ENCODE measurements around the gene IGFBP5.

Gene IGFBP5

DNA sequence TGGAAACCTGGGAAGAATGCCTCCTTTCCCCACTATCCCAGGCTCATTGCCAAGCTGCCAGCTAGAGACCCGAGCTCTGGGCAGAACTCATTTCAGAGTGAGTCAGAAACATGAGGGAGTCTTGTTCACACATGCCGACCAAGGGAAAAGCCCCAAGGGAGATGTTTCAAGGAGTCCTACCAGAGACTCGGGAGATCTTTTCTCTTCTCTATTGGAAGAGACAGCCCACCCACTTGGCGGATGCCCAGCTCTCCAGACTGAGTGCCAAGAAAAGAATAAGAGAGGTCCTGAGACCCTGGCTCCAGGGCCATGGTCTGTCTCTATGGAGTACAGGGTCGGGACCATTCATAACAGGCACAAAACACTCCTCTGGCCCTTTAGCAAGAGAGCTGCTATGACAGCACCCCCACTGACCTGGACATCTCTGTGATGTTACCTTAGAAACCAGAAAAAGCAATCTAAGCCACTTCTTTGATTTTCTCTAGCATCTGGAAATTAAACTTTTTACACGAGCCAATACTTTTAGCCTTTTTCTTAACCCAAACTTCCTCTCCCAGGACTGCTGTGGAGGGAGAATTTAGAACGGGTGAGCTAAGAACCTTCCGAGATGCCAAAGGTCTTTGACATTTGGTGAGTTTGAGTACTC, 18.5 kb upstream of the IGFBP5 start:
- DNase-seq = no peak

DNA sequence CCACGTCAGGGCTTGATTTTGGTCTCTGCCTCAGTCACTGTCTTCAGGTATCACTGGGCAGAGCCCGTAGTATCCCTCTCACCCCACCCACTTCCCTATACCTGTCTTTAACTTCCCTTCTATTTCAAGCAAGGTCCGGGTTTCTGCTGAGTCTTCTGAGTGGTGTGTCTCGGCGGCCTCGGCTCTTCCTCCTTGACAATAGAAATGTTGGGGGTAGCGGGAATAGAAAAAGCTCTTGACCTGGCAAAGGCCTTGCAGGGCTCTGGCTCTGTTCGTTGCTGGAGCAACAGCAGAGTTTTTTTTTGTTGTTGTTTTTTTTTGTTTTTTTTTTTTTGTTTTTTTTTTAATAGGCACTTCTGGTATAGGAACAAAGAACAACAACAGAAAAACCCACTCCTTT, 16.0 kb upstream of the IGFBP5 start:
- DNase-seq = no peak

DNA sequence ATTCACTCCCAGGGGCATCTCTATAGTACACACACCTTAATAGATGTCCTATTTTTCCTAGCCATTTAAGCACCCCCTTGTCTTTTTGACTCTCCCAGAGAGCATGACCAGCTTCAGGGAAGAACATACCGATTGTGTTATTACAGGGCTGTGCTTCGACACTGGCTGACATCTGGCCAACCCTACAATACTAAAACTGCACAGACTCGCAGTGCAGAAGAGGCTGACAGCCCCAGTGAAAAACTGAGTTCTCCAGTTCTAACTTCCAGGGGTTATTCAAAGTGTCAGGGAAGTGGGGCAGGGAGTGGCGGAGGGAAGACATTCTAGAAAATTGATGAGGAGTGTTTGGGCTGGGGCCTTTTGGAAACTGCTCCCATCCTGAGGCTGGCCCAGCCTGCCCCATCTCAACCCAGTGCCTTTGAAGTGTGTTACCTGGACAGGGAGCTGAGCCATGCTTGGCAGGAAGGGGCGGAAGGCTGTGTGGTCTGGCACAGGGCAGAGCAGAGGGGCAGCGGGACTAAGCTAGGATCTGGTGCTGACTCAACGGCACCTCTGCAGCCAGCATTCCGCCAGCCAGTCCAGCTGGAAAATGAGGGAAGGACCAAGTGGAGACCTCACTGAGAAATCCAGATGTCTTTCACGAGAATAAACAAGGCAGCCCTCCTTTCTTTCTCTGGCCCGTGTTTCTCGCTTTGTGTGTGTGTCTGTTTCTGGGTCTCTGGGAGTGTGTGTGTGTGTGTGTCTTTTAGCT, 15.4 kb upstream of the IGFBP5 start:
- DNase-seq = no peak

DNA sequence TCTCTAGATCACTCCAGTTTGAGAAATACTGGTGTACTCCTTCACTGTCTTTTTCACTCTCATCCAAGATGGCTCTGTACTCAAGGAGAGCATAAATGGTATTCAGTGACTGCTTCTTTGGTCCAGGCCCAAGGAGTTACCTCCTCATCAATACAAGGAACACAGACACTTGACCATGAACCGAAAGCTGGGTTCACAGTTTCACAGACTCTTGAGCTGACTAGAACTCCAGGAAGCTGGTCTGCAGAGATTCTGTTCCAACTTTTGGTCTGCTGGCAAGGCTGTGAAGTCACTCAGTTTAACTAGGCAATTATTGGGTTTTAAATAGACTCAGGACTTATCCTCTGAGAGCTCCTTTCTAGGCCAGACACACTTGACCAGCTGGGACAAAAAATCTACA, 7.4 kb upstream of the IGFBP5 start:
- no peak for DNase-seq

DNA sequence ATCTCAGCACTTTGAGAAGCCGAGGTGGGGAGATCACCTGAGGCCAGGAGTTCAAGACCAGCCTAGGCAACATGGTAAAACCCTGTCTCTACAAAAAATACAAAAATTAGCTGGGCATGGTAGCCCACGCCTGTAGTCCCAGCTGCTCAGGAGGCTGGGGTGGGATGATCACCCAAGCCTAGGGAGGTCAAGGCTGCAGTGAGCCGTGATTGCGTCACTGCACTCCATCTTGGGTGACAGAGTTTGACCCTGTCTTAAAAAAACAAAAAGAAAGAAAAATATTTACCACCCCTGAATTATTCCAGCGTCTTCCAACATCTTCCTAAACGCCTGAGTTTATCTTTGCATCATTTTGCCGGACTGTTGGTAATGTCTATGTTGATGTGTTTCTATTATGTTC, 6.2 kb upstream of the IGFBP5 start:
- DNase-seq = no peak

DNA sequence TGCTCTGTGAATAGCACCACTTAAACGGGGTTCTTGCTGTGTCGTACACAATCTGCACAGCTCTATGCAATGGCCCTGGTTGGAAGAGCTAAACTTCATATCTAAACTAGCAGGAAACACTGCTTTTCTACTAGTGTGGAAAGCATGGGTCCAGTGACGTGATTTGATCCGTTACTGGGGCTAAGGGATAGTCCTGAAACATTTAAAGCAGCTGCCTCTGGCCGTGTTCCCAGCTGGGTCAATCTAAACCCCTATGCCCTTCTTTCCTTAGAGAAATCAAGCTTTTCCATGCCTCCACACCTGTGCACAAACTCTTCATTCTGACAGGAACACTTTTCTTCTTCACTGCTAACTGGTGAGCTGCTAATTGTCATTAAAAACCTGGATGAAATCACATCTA, 5.4 kb upstream of the IGFBP5 start:
- no peak for DNase-seq

DNA sequence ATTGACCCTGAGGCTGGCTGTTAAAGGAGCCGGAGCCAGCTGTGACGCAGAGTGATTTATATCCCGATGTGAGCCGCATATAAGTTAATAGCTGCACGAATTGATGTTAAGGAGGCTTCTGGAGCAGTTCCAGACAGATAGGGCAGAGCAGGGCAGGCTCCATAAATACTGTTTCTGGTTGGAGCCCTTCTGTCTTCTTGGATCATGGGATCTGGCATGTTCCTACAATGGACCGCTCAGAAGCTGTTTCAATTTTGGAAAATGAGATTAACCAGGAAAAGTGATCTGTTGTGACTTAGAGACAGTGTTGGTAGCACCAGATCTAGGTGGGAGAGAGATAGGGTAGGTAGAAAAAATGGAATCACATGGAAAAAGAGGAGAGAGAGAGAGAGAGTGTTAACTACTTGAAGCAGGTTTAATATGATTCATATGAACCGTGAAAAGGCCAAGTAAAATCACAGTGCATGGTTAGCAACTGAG, 4.8 kb upstream of the IGFBP5 start:
- DNase-seq = peak; percentile 90

DNA sequence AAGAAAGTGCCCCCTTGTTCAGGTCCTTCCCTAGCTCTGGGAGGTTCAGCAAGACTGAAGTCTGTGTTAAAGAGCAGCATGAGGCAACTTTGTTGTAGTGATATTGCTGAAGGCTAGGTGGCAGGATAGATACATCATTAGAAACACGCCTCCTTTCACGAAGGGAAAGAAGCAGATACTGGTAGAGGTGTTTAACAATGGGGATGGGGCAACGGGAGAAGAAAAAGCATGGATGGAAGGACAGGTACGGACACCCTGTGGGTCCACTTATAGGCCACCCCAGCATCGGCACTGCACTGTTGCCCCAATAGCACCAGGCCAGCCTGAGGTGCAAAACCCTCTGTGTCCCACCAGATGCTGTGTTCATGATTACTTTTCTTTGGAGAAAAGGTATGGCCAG, 3.5 kb upstream of the IGFBP5 start:
- DNase-seq = peak; percentile 91

DNA sequence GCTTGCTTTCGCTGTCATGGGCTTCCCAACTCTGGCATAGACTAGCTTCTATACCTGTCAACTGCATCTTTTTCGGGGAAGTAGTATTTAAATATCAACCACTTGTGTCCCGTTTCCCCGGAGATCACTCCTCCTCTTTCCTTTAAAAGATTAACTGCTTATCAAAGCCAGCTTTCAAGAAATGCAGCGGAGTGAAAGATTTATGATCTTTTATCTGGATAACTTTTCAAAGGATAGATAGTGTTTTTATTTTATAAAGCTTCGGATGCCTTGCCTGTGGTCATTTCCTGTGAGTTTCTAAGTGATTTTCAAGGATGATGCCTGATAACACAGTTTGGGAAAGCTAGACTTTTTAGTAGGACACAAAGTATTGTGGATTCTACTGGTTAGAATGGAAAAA, 2.9 kb upstream of the IGFBP5 start:
- DNase-seq = no peak

DNA sequence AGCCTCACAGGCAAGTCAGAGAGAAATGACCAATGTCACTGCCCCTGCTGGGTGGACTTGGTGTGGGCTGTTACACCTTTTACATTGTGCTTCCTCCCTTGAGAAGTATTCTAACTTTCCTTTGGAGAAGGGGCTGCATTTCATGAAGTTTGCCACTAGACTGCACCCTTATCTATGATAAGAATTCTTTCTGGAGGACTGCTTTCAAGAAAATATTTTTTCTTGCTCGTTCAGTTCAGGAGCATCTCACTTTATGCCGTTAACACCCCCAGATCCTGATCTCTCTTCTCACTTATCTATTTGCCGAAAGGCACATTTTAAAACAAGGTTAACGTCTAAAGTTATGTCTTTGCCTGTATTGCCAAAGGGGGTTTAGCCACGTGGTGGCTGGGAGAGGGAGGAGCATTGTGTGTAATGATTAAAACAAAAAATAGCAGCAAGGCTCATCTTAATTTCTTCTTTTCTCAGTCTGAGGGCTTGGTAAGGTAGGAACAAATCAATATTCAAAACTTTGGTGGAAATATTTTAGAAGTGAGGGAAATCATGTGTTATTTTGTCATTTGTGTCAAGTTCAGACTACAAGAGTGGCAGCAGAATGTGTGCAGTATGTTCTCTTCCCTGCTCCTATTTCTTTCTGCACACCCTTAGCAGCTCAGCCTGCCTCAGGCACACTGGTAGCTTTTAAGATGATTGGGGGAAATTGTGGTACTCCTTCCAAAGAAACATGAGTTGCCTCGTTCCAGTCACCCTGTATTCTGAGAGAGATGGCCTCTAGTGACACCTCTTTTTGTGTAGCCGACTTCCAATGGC, 1.6 kb upstream of the IGFBP5 start:
- peak; percentile 20 for DNase-seq

DNA sequence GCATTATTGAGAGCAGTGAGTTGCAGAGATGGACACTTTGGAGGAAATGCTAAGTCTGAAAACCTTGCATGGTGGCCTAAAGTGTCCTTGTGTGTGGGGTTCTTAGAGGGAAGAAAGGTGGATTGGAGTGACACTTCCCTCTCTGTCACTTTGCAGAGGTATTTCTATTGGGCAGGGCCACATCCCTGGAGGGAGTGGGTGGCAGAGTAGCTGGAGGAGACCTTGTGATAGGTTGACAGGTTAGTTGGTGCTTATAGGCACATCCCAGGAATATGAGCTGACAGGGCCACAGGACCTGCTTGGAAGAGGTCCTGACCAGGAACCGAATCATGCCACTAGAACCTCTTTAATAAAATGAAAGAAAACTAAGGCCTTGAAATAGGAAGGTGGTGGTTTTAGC, 972 bp upstream of the IGFBP5 start:
- DNase-seq = no peak

DNA sequence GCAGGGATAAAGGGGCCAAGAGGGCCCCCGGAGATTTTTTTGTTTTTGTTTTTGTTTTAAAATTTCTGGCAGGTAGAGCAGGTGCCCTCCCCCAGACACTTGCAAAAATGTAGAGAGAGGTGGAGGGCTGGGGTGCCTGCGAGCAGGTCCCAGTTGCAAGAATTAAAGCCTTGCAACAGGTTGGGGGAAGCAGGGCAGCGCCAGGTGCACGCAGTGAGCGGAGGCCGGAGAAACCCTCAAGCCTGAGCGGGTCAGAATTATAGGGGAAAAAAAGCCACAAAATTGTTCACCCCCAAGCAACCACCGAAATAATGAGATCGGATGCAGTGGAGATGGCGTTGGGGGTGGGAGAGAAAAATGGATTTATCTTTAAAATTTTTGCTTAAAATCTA, 527 bp downstream of the IGFBP5 start:
- no peak for DNase-seq

DNA sequence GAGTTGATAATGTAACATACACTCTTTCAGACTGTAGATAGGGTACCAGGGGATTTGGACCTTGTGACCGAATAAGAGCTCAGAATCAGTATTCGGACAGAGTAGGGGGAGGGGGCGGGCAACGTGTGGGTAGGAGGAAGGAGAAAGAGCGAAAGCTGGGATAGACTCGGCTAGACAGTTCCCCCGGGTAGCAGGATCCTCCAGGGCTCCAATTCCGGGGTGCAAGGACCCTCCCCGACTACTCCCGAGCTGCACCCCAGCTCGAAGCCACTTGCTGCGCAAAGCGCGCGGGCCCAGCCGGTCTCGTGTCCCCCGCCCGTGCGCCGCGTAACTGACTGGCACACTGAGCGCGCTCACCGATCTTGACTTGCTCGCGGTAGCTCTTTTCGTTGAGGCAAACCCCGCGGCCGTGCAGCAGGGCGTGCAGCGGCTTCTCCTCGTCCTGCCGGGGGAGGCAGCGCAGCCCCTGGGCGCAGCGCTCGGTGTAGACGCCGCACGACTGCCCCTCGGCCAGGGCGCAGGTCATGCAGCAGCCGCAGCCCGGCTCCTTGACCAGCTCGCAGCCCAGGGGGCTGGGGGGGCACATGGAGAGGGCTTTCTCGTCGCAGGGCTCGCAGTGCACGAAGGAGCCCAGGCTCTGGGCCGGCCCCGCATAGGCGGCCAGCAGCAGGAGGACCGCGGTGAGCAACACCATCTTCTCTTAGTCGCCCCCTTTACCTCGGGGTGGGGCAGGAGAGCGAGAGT, 1.1 kb downstream of the IGFBP5 start:
- DNase-seq = no peak

DNA sequence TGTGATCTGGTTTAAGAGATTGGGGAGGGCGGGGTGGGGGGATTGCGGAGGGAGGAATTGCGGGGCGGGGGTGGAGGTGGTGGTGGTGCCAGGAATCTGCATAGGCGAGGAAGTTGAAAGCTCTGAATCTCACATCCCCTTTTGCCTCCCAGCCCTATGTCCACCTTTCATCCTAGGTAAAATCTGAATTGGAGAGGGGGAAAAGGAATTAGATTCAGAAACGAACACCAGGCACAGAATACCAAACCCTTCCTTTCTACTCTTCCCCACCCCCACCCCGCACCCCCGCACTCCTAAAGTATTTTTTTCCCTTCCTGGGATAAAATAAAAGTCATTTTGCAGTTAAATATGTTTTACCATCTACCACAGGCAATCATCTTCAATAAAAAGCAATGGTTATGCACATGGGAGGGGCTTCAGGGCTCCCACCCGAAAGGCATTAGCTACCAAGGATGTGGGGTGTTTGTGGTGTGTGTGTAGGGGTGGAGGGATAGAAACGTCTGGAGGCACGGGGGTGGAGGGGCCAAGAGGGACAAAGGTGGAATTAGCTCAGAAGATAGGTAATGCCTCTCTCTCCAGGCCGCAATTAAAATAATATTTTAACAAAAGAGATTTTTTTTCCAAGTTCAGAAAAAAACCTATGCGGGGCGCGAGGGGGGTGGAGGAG, 1.8 kb downstream of the IGFBP5 start:
- DNase-seq = no peak

DNA sequence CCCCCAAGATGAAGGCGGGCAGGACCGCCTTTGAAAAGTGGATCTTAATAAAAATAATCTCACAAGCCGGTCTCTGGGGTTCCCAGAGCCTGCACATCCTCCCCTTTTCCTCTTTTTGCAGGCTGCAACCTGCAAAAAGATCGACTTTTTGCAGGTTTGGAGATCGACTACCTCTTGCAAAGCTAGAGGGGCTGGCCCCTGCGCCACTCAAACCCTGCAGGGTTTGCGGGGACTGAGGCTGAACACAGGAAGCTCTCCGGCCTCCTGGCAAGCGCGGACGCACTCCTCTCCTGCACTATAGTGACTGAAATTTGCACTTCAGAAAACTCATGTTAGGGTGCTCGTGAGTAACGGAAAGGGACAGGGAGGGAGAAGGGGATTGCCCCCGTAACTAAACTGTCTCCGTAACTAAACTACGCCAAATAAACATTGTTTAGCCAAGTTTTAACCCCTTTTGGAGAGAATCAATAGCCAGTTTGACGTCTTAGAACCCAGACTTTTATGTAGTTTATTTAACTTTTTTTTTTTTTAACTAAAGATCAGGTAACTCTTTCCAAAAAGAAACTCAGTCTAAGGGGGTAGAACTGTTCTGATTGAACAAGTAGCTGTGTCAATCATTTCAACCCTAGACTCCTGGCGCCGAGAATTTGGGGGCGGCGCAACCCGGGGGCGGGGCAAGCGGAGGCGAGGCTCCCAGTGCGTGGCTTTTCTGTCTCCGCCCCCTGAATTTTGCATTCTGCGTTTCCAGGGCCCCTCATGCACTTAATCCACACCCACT, 2.5 kb downstream of the IGFBP5 start:
- DNase-seq = peak; percentile 43

DNA sequence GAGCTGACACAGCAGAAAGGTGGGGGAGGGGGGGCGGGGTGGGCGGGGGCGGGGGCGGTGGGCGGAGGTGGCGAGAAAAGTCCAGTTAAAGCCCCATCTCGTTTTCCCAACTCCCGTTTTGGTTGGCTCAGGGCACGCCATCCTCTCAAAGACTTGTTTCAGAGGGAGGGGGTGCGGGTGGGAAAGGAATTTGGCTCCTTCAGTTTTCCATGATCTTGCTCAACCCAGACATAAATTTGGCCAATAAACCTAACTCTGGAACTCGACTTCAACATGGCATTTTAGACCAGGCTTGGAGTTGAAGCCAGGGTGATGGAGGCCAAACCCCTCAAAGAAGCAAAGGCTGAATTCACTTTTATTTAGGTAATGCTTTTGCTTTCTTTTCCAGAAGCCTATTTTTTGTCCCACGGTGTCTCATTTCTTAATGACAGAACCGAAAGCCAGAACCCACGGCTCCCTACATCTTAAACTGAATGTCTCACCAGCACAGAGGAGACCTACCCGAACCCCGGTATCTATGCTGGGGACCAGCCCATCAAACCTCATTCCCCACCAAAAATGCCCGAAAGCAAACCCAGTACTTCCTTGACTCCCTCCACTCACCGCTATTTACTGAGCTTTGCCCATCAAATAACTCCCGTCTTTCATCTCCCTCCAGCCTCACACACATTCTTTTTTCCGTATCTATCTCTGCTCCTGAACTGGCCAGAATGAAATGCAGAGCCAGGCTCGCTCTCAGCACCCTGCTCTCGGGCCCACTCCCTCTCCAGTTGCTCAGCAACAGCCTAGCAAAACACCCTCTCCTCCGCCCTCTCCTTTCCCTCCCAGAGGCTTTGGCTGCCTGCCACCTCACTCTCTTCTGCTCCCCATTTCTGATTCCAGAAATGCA, 4.3 kb downstream of the IGFBP5 start:
- DNase-seq = peak; percentile 46

DNA sequence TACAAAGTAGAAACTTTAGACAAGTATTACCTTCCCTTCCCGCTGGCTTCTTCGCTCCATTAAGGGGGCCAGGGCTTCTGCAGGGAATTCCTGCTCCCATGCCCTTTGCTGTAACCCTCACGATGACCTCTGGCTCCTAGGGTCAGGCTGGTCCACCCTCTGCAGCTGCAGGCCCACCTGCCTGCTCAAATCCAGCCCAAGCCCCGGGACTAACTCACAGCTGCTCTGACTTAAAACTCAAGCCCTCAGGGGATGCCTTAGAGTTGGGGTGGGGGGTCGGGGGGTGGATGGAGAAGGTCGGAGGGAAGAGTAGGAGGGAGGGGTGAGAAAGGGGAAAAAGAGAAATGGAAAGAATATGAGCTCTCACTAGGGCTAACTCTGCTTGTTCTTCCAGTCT, 4.9 kb downstream of the IGFBP5 start:
- DNase-seq = no peak

DNA sequence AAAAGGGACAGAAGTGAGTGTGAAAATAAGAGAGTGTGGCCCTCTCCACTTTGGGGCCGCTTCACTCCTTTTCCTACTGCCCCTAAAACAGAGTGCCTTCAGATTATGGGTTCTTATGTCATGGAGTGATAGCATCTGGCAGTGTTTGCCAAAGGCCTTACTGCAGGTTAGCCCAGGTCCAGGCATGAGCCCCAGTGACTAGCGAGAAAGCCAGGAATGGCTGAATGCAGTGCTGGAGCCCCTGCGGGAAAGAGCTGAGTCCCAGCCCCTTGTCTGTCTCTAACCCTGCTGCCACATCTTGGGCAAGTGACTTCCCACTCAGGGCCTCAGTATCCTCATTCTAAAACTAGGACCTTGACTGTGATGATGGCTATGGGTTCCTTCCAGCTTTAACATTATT, 6.0 kb downstream of the IGFBP5 start:
- no peak for DNase-seq

DNA sequence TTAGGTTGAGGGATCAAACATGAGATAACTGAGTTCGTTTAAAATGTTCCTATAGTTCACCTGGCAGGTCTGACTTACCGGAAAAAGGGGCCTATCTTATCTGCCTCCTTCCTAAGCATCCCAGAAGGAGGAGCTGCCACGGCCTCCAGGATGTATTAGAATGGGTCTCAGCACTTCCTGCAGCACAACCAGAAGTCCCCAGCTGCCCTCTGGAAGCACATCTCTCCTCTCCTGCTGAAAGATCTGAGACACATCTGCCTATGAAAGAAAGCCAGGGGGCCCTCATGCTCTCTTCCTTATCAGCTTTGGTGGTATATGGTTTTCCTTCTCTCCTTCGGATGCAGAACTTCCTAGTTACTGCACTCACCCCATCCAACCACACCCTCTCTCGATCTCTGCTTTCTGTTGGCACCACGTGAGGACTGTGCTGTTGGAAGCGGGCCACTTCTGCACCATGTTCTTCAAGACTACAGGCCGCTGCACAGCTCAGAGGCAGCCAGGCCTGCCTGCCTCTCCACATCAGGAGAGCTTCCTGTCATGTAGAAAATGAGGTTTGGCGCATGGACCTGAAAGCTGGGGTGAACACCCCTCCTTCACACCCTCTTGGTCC, 6.5 kb downstream of the IGFBP5 start:
- no peak for DNase-seq

DNA sequence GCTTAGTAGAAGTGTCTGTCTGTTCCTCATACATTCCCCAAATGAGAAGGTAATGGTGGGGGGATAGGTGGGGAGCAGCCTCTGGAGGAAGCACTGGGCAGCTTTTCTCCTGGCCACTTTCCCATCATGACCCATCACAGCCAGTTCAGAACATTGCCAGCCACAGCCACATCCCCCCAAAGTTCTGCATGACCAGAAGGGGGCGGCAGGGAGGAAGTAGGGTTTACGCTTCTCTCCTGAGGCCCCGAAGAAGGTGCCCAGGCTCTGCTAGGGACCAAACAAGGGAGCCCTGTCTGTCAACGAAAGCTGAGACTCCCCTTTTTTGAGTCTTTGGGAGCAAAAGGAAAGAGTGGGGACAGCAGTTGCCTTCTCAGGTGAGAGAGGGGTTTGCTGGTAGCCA, 7.7 kb downstream of the IGFBP5 start:
- DNase-seq = no peak

Data from NCI-H2081 treated with DMSO at 0.1 percent for 48 hours (cell line).